ENCODE data around the gene COL5A1. TPM values are rescaled to one million over a fixed set of nuclear protein-coding genes. Genes with fewer than 3 reads are reported as not detected.
A peak's percentile ranks its signal among the peaks of the same experiment; 100 is the strongest.

The COL5A1 gene
- polyA plus RNA-seq, 1 donor, result 460 TPM

- no peak for DNase-seq
Measured at GRCh38 chr9:134626571-134627416, 14.8 kb upstream of the COL5A1 start.

- no peak for DNase-seq
Measured at GRCh38 chr9:134627417-134628353, 13.9 kb upstream of the COL5A1 start.

GRCh38 chr9:134628354-134628736 lies 13.3 kb upstream of the COL5A1 start:
- no peak for DNase-seq

- DNase-seq, result no peak
Measured at GRCh38 chr9:134629061-134629585, 12.5 kb upstream of the COL5A1 start.

- no peak for DNase-seq
Measured at GRCh38 chr9:134629586-134630392, 11.8 kb upstream of the COL5A1 start.

GRCh38 chr9:134630393-134630790 lies 11.2 kb upstream of the COL5A1 start:
- DNase-seq, result no peak

GRCh38 chr9:134630861-134631260 lies 10.7 kb upstream of the COL5A1 start:
- DNase-seq, result no peak

GRCh38 chr9:134631881-134632280 lies 9.7 kb upstream of the COL5A1 start:
- no peak for DNase-seq

GRCh38 chr9:134632329-134632728 lies 9.3 kb upstream of the COL5A1 start:
- DNase-seq, result no peak

GRCh38 chr9:134633362-134634142 lies 8.1 kb upstream of the COL5A1 start:
- no peak for DNase-seq

GRCh38 chr9:134634176-134634575 lies 7.4 kb upstream of the COL5A1 start:
- no peak for DNase-seq

- no peak for DNase-seq
Measured at GRCh38 chr9:134634667-134635230, 6.9 kb upstream of the COL5A1 start.

- DNase-seq, result peak; percentile 72
Measured at GRCh38 chr9:134635351-134636148, 6.1 kb upstream of the COL5A1 start.

- DNase-seq, result no peak
Measured at GRCh38 chr9:134636149-134636507, 5.5 kb upstream of the COL5A1 start.

GRCh38 chr9:134637241-134637640 lies 4.4 kb upstream of the COL5A1 start:
- DNase-seq, result no peak

GRCh38 chr9:134637696-134638501 lies 3.7 kb upstream of the COL5A1 start:
- peak; percentile 66 for DNase-seq

GRCh38 chr9:134638502-134639090 lies 3.0 kb upstream of the COL5A1 start:
- DNase-seq, result no peak

GRCh38 chr9:134639994-134640393 lies 1.6 kb upstream of the COL5A1 start:
- DNase-seq, result no peak
